Measurements from ENCODE around the gene ZEB2.

The ZEB2 gene

DNA sequence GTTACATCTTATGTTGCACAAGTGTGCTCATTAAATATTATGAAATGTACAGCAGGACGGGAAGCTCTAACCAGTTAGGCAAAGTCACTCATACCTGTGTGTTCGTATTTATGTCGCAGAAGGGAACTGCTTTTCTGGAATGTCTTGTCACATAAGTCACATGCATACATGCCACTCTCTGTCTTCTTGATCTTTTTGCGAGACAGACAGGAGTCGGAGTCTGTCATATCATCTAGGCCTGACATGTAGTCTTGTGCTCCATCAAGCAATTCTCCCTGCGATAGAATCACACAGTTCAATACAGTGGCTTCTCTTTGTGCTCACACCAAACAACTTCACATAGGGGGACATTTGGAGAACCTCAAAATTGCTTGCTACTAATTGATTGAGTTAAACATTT, 123.6 kb downstream of the ZEB2 start:
- Histone ChIP-seq H3K9ac (ENCODE audit: low read depth, low read length) (no peak overlapping the region), H3K9me3 (ENCODE audit: control insufficient read depth, insufficient read depth, low read length) (no peaks in the 10 kb centered on the region), H3K36me3 (ENCODE audit: insufficient read depth, low read length) (no peaks in the 10 kb centered on the region; the same call in 1 of the 2 replicates), H3K4me1 (ENCODE audit: insufficient read depth, low read length) (no peaks in the 10 kb centered on the region)

- Histone ChIP-seq H3K36me3 (ENCODE audit: insufficient read depth, low read length) (no peaks in the 10 kb centered on the region), H3K9me3 (ENCODE audit: control insufficient read depth, insufficient read depth, low read length) (no peaks in the 10 kb centered on the region), H3K9ac (ENCODE audit: low read depth, low read length) (no peak overlapping the region), H3K4me1 (ENCODE audit: insufficient read depth, low read length) (no peaks in the 10 kb centered on the region)
Measured at GRCh38 chr2:144390424-144391020, 129.4 kb downstream of the ZEB2 start.

- no peaks in the 10 kb centered on the region for H3K9me3 ChIP-seq (ENCODE audit: control insufficient read depth, insufficient read depth, low read length)
- no peaks in the 10 kb centered on the region for H3K4me1 ChIP-seq (ENCODE audit: insufficient read depth, low read length)
- H3K36me3 ChIP-seq (ENCODE audit: insufficient read depth, low read length): no peaks in the 10 kb centered on the region
- H3K9ac ChIP-seq (ENCODE audit: low read depth, low read length): no peak overlapping the region; the same call in 1 of the 2 replicates
Measured at GRCh38 chr2:144389930-144390311, 130.0 kb downstream of the ZEB2 start.

GRCh38 chr2:144389151-144389929, 130.6 kb downstream of the ZEB2 start:
- no peaks in the 10 kb centered on the region for H3K9me3 ChIP-seq (ENCODE audit: control insufficient read depth, insufficient read depth, low read length)
- no peaks in the 10 kb centered on the region for H3K36me3 ChIP-seq (ENCODE audit: insufficient read depth, low read length)
- H3K9ac ChIP-seq (ENCODE audit: low read depth, low read length): peak overlapping the region; percentile 29; the same call in 1 of the 2 replicates
- no peaks in the 10 kb centered on the region for H3K4me1 ChIP-seq (ENCODE audit: insufficient read depth, low read length)

DNA sequence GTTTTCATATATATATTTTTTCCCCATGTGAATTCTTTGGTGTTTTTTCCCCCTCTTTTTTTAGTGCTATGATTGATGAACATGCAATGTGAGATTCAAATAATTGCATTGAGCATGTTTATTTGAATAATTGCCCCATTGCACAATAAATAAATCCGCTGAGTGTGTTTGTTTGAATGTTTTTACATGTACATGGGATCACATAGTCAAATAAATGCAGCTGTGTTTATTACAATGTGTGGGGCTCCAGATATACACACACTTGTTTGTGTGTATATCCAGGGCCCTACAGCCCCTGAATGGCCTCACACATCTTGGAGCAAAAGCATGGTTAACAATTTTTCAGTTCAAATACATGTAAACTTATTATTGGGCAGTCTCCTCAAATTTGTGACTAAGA, 134.5 kb downstream of the ZEB2 start:
- no peak overlapping the region for H3K9ac ChIP-seq (ENCODE audit: low read depth, low read length)
- H3K9me3 ChIP-seq (ENCODE audit: control insufficient read depth, insufficient read depth, low read length): no peaks in the 10 kb centered on the region
- no peaks in the 10 kb centered on the region for H3K36me3 ChIP-seq (ENCODE audit: insufficient read depth, low read length)
- H3K4me1 ChIP-seq (ENCODE audit: insufficient read depth, low read length): no peaks in the 10 kb centered on the region

- Histone ChIP-seq H3K4me1 (ENCODE audit: insufficient read depth, low read length) (no peaks in the 10 kb centered on the region), H3K9ac (ENCODE audit: low read depth, low read length) (no peak overlapping the region), H3K36me3 (ENCODE audit: insufficient read depth, low read length) (no peaks in the 10 kb centered on the region), H3K9me3 (ENCODE audit: control insufficient read depth, insufficient read depth, low read length) (no peaks in the 10 kb centered on the region)
Measured at GRCh38 chr2:144383571-144384100, 136.3 kb downstream of the ZEB2 start.

GRCh38 chr2:144382849-144383248, 137.1 kb downstream of the ZEB2 start:
- no peaks in the 10 kb centered on the region for H3K9me3 ChIP-seq (ENCODE audit: control insufficient read depth, insufficient read depth, low read length)
- H3K9ac ChIP-seq (ENCODE audit: low read depth, low read length): no peak overlapping the region
- H3K4me1 ChIP-seq (ENCODE audit: insufficient read depth, low read length): no peaks in the 10 kb centered on the region
- H3K36me3 ChIP-seq (ENCODE audit: insufficient read depth, low read length): no peaks in the 10 kb centered on the region

GRCh38 chr2:144381716-144382115, 138.2 kb downstream of the ZEB2 start:
- no peaks in the 10 kb centered on the region for H3K36me3 ChIP-seq (ENCODE audit: insufficient read depth, low read length)
- H3K4me1 ChIP-seq (ENCODE audit: insufficient read depth, low read length): no peaks in the 10 kb centered on the region
- no peaks in the 10 kb centered on the region for H3K9me3 ChIP-seq (ENCODE audit: control insufficient read depth, insufficient read depth, low read length)
- H3K9ac ChIP-seq (ENCODE audit: low read depth, low read length): no peak overlapping the region

GRCh38 chr2:144379851-144380311, 140.0 kb downstream of the ZEB2 start:
- H3K36me3 ChIP-seq (ENCODE audit: insufficient read depth, low read length): no peaks in the 10 kb centered on the region
- H3K9ac ChIP-seq (ENCODE audit: low read depth, low read length): no peak overlapping the region
- H3K9me3 ChIP-seq (ENCODE audit: control insufficient read depth, insufficient read depth, low read length): no peaks in the 10 kb centered on the region
- H3K4me1 ChIP-seq (ENCODE audit: insufficient read depth, low read length): no peaks in the 10 kb centered on the region

DNA sequence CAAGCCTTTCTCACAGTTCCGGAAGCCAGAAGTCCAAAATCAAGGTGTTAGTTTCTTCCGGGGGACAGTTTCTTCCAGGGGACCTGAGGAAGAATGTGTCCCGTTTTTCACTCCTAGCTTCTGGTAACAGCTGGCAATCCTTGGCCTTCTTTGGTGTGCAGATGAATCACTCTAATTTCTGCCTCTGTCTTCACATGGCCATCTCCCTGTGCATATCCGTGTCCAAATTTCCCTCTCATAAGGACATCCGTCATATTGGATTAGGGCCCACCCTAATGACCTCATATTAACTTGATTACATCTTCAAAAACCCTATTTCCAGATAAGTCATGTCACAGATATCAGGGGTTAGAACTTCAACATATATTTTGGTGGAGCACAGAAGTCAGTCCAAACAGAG, 141.4 kb downstream of the ZEB2 start:
- H3K9me3 ChIP-seq (ENCODE audit: control insufficient read depth, insufficient read depth, low read length): no peaks in the 10 kb centered on the region
- no peaks in the 10 kb centered on the region for H3K36me3 ChIP-seq (ENCODE audit: insufficient read depth, low read length)
- peaks cover 6% of the 10 kb centered on the region for H3K4me1 ChIP-seq (ENCODE audit: insufficient read depth, low read length)
- H3K9ac ChIP-seq (ENCODE audit: low read depth, low read length): no peak overlapping the region

DNA sequence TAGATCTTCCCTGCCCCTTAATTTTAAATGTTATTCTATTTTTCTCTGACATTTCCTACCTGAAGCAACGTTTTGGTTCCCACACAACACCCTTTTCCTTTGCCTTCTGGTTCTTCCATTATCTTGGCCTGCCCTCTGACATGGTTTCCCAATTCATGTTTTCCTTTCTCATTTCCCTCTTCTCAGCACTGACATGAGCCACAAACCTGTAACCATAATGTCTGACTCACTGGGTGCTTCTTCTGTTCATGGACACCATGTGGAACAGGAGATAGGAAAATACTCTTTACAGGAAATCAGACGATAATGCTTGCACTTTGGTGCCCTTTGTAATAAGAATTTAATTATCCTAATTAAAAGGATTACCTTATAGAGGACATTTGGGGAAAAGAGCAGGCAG, 142.0 kb downstream of the ZEB2 start:
- Histone ChIP-seq H3K4me1 (ENCODE audit: insufficient read depth, low read length) (peaks cover 6% of the 10 kb centered on the region), H3K9ac (ENCODE audit: low read depth, low read length) (no peak overlapping the region), H3K36me3 (ENCODE audit: insufficient read depth, low read length) (no peaks in the 10 kb centered on the region), H3K9me3 (ENCODE audit: control insufficient read depth, insufficient read depth, low read length) (no peaks in the 10 kb centered on the region)

DNA sequence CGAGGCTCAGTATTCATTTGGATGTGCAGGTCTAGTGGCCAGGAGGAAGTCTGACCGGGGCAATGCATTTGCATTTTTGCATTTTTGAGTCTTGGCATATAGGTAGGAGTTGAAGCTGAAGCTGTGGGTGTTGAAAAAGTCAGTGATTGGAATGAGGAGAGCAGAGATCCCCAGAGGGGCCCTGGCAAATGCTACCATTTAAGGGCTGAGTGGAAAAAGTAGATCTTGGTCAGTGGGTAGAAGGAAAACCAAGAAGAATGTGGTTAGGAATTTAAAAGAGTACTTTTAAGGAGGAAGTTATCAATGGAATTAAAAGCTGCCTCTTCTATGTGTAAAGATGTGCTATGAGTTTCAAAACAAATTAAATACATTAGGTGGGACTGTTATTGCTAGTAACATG, 143.0 kb downstream of the ZEB2 start:
- no peak overlapping the region for H3K9ac ChIP-seq (ENCODE audit: low read depth, low read length)
- peaks cover 9% of the 10 kb centered on the region for H3K4me1 ChIP-seq (ENCODE audit: insufficient read depth, low read length)
- no peaks in the 10 kb centered on the region for H3K9me3 ChIP-seq (ENCODE audit: control insufficient read depth, insufficient read depth, low read length)
- no peaks in the 10 kb centered on the region for H3K36me3 ChIP-seq (ENCODE audit: insufficient read depth, low read length)

DNA sequence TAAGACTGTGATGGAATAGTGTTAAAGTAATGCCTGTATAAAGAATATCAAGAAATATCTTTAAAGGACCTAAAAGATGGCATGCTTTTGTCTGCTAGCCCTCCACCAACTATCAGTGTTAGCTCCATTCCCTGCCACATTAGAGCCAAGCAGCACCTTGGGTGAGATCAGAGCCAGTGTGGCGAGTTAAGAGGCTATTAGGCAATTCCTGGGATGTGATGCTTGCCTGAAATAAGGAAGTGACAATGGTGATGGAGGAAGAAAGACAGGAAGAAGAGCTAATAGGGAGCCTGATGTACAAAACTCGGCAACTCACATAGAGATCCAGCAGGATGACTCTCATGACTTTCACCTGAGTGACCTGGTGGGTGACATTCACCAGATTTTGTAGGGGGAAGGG, 143.5 kb downstream of the ZEB2 start:
- Histone ChIP-seq H3K9ac (ENCODE audit: low read depth, low read length) (no peak overlapping the region), H3K4me1 (ENCODE audit: insufficient read depth, low read length) (peaks cover 9% of the 10 kb centered on the region), H3K36me3 (ENCODE audit: insufficient read depth, low read length) (no peaks in the 10 kb centered on the region), H3K9me3 (ENCODE audit: control insufficient read depth, insufficient read depth, low read length) (no peaks in the 10 kb centered on the region)

DNA sequence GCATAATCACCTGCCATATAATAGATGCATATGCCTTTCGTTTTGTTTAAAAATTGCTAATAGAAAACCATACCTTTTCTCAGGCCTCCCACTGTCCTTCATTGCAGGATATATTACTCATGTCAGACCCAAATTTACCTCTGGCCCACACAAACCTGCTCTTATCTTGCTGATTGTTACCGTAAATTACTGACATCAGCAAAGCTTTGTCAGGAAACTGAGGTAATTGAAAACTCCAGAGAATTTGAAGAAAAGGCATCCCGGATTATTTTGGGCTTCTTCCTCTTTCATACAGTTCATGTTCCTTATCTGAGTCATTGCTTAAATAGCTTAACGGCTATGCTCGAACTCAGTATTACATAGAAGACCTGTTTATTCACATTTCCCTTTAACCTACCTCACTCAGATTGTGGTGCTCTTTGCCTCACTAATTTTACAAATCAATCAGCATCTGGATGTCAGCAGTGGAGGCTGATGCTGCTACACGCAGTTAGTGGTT, 145.7 kb downstream of the ZEB2 start:
- no peaks in the 10 kb centered on the region for H3K9me3 ChIP-seq (ENCODE audit: control insufficient read depth, insufficient read depth, low read length)
- H3K36me3 ChIP-seq (ENCODE audit: insufficient read depth, low read length): no peaks in the 10 kb centered on the region
- H3K4me1 ChIP-seq (ENCODE audit: insufficient read depth, low read length): peaks cover 12% of the 10 kb centered on the region
- H3K9ac ChIP-seq (ENCODE audit: low read depth, low read length): no peak overlapping the region

Data from ES-I3 (cell line).